PC-9 (cell line): ENCODE data around the gene KLK4. TPM values are rescaled to one million over a fixed set of nuclear protein-coding genes. Genes with fewer than 3 reads are reported as not detected.

Source experiments
- BruUV-seq: library from RNA; stranded (reverse); fragments of 400-500 nt; replicated peaks from 2 replicates; lab custom pipeline; 2021; lab: Mats Ljungman, UMichigan
- CTCF ChIA-PET: fragments of 300-600 bp; sonication (Branson Sonifier 250); formaldehyde crosslinking; loops from one replicate; lab custom pipeline; 2022; ENCODE audit warnings: antibody characterized with exemption; lab: Charles Lee
- POLR2A ChIA-PET: fragments of 300-600 bp; sonication (Branson Sonifier 250); formaldehyde crosslinking; loops from one replicate; lab custom pipeline; 2022; ENCODE audit warnings: antibody characterized with exemption; ENCODE audit not compliant: unreplicated experiment; lab: Charles Lee
- DNase-seq, 2 experiments: peaks; one replicate each; pipeline versions ENCODE4 v3.0.0 to v3.0.0-alpha.2; 2015 to 2022; ENCODE audit warnings: mixed read lengths in 1 of 2
- H2AFZ ChIP-seq: fragments of 200-600 bp; sonication (generic); 2 replicates; pipeline ENCODE4 v1.8.1; 2017; ENCODE audit warnings: antibody characterized with exemption
- H3F3A ChIP-seq: fragments of 200-600 bp; sonication (generic); 2 replicates; pipeline ENCODE4 v1.8.1; 2017; ENCODE audit warnings: antibody characterized with exemption, mild to moderate bottlenecking, low read depth; ENCODE audit not compliant: insufficient read depth
- H3K27ac ChIP-seq: fragments of 200-600 bp; sonication (generic); 2 replicates; pipeline ENCODE4 v1.6.1; 2016; ENCODE audit warnings: mixed run types
- H3K27me3 ChIP-seq: fragments of 200-600 bp; sonication (generic); 2 replicates; pipeline ENCODE4 v1.6.1; 2016; ENCODE audit warnings: low read depth, mixed run types; ENCODE audit not compliant: insufficient read depth
- H3K36me3 ChIP-seq: fragments of 200-600 bp; sonication (generic); 2 replicates; pipeline ENCODE4 v1.6.1; 2016; ENCODE audit warnings: low read depth, mixed run types
- H3K4me1 ChIP-seq: fragments of 200-600 bp; sonication (generic); replicated peaks from 2 replicates; pipeline ENCODE4 v1.6.1; 2016; ENCODE audit warnings: mixed run types; ENCODE audit not compliant: insufficient read depth
- H3K4me2 ChIP-seq: fragments of 200-600 bp; sonication (generic); 2 replicates; pipeline ENCODE4 v1.6.1; 2017; ENCODE audit warnings: mixed run types
- H3K4me3 ChIP-seq: fragments of 200-600 bp; sonication (generic); 2 replicates; pipeline ENCODE4 v1.6.1; 2016; ENCODE audit warnings: mixed run types
- H3K79me2 ChIP-seq: fragments of 200-600 bp; sonication (generic); 2 replicates; pipeline ENCODE4 v1.6.1; 2017; ENCODE audit warnings: low read depth, mixed run types
- H3K9me2 ChIP-seq: fragments of 200-600 bp; sonication (generic); 2 replicates; pipeline ENCODE4 v1.8.1; 2017; ENCODE audit warnings: mild to moderate bottlenecking; ENCODE audit not compliant: insufficient read depth
- H3K9me3 ChIP-seq: fragments of 200-600 bp; sonication (generic); 2 replicates; pipeline ENCODE4 v1.8.1; 2016; ENCODE audit warnings: low read depth; ENCODE audit not compliant: insufficient read depth
- H4K20me1 ChIP-seq: fragments of 200-600 bp; sonication (generic); 2 replicates; pipeline ENCODE4 v1.8.1; 2017; ENCODE audit not compliant: insufficient read depth
- CTCF ChIP-seq: fragments of 200-600 bp; sonication (generic); conservative IDR thresholded peaks from 2 replicates; pipeline ENCODE4 v1.6.1; 2017; ENCODE audit warnings: mixed run types, antibody characterized with exemption, mild to moderate bottlenecking, moderate library complexity
- EZH2 ChIP-seq: fragments of 200-600 bp; sonication (generic); IDR thresholded peaks from 2 replicates; pipeline ENCODE4 v1.8.0; 2017; ENCODE audit warnings: antibody characterized with exemption, low read depth
- intact Hi-C: fragments of 100-400 bp; cut with micrococcal nuclease; formaldehyde crosslinking; loops from one replicate; pipeline ENCODE4 v1.10.0; 2022; ENCODE audit not compliant: unreplicated experiment
- total RNA-seq: library from RNA; stranded (reverse); gene quantifications from 2 replicates; pipeline ENCODE4 v1.2.3, GENCODE V29; 2021

KLK4 gene
- total RNA-seq, 1 experiment from 2014 or later = not detected

- no peaks in the 10 kb centered on the region for H3K9me3 ChIP-seq
- no peaks in the 10 kb centered on the region for H3K27me3 ChIP-seq
- no peaks in the 10 kb centered on the region for H3K9me2 ChIP-seq
- DNase-seq = no peak
- peaks cover 19% of the 10 kb centered on the region for H3K79me2 ChIP-seq
- no peak overlapping the region for H2AFZ ChIP-seq
- TF ChIP-seq CTCF = no peak
- ChIA-PET POLR2A (interaction anchor here (0.6 to 1.4 kb wide), 2 partner anchors 13 to 74 kb away, joined by 4 to 8 read pairs; no protein-coding TSS in a partner anchor), CTCF (no interaction called here)
- peaks cover 12% of the 10 kb centered on the region; the same call in 1 of the 2 replicates for H3K4me1 ChIP-seq
- H4K20me1 ChIP-seq = peaks cover 4% of the 10 kb centered on the region
- intact Hi-C loops = no loop called here
- H3K27ac ChIP-seq = no peak overlapping the region
- no peak overlapping the region for H3K4me2 ChIP-seq
- H3K36me3 ChIP-seq = peaks cover 14% of the 10 kb centered on the region
- no TSS peak for BruUV-seq
- peaks cover 57% of the 10 kb centered on the region for H3F3A ChIP-seq
- H3K4me3 ChIP-seq = no peak overlapping the region
Observed at GRCh38 chr19:50947123-50947522, 35.9 kb upstream of the KLK4 start.

GRCh38 chr19:50944795-50945194, 33.6 kb upstream of the KLK4 start:
- no peaks in the 10 kb centered on the region for H3K9me3 ChIP-seq
- CTCF ChIA-PET = no interaction called here

GRCh38 chr19:50943074-50943828, 32.1 kb upstream of the KLK4 start:
- ChIA-PET POLR2A (interaction anchor here (0.6 kb wide), 1 partner anchor 58 kb away, joined by 7 read pairs; the partner anchor contains the start of gene KLK8), CTCF (interaction anchor here (0.6 kb wide), 1 partner anchor 467 kb away, joined by 3 read pairs; the partner anchor contains the start of gene EMC10)
- H3K9me2 ChIP-seq = no peaks in the 10 kb centered on the region
- peak in 1 of 2 experiments; percentile 38 for DNase-seq
- TSS peak; percentile 48 for BruUV-seq
- H3K4me2 ChIP-seq = no peak overlapping the region
- intact Hi-C loops = no loop called here
- no peaks in the 10 kb centered on the region for H3K79me2 ChIP-seq
- no peak overlapping the region for H3K27ac ChIP-seq
- H3K27me3 ChIP-seq = no peaks in the 10 kb centered on the region
- H2AFZ ChIP-seq = no peak overlapping the region
- peaks cover 8% of the 10 kb centered on the region; the same call in 1 of the 2 replicates for H3K4me1 ChIP-seq
- peaks cover 47% of the 10 kb centered on the region for H3F3A ChIP-seq
- H4K20me1 ChIP-seq = peaks cover 4% of the 10 kb centered on the region
- peaks cover 14% of the 10 kb centered on the region for H3K36me3 ChIP-seq
- H3K9me3 ChIP-seq = no peaks in the 10 kb centered on the region
- TF ChIP-seq EZH2 (no peak), CTCF (no peak)
- no peak overlapping the region for H3K4me3 ChIP-seq

More at GRCh38 chr19:50944795-50945194, 33.6 kb upstream of the KLK4 start:
- no TSS peak for BruUV-seq
- no peak overlapping the region for H3K27ac ChIP-seq
- DNase-seq = no peak
- POLR2A ChIA-PET = no interaction called here
- H3K27me3 ChIP-seq = no peaks in the 10 kb centered on the region
- no peak overlapping the region for H3K4me3 ChIP-seq
- no peaks in the 10 kb centered on the region for H3K9me2 ChIP-seq
- intact Hi-C loops = no loop called here
- H2AFZ ChIP-seq = no peak overlapping the region
- TF ChIP-seq CTCF (no peak), EZH2 (no peak)
- peaks cover 8% of the 10 kb centered on the region; the same call in 1 of the 2 replicates for H3K4me1 ChIP-seq
- H3K36me3 ChIP-seq = peaks cover 14% of the 10 kb centered on the region
- 0 out of 2 replicates have a peak, but pooled peaks cover under 1% of the 10 kb centered on the region for H3K79me2 ChIP-seq
- H4K20me1 ChIP-seq = peaks cover 4% of the 10 kb centered on the region
- H3F3A ChIP-seq = peaks cover 52% of the 10 kb centered on the region
- H3K4me2 ChIP-seq = no peak overlapping the region
